ENCODE measurements around the gene TSEN15. TPM values are rescaled to one million over a fixed set of nuclear protein-coding genes. Genes with fewer than 3 reads are reported as not detected.

Gene TSEN15
- total and polyA plus RNA-seq, 2 of the 8 experiments (the other 6 are each of a cell fraction or from before 2014, with no cell fraction given) = 23.4 to 31.4 TPM

DNA sequence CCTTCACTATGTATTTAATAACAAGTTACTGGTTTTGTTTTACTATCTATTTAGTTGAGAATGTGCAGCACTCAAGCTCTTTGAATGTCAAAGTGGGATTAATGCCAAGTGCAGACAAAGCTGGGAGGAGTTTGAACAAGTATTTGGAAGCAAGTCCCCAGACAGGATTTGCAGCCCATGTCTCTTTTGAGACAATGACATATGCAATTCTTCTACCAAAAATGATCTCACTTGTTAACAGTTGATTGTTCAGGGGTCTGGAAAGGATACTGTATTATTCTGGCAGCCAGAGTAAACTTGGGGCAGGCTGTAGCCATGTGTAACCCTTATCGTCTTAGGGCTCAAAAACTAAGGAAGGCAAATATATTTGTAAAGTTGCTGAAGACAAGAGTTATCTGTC is 29.8 kb upstream of the TSEN15 start:
- ChIA-PET CTCF (ENCODE audit: partially characterized antibody) (no interaction called here), POLR2A (ENCODE audit: partially characterized antibody) (no interaction called here)
- Histone ChIP-seq H2BK120ac (replicated peaks; ENCODE audit: low read depth, low read length) (no peak overlapping the region), H2BK12ac (ENCODE audit: low read depth, low read length) (no peak overlapping the region), H2BK5ac (ENCODE audit: low read depth, low read length) (no peak overlapping the region), H3K4me1 (replicated peaks in 1 of 4; ENCODE audit: control insufficient read depth in 3 of 4, insufficient read depth in 4 of 4, low read length in 3 of 4) (peaks cover 0 to 20% (median 7%) of the 10 kb centered on the region in 4 experiments; a peak in 4 of 7 replicates), H3K4me2 (ENCODE audit: insufficient read depth in 1 of 2, low read depth in 2 of 2, low read length in 2 of 2) (no peak overlapping the region), H4K5ac (ENCODE audit: insufficient read length, low read depth, low read length) (no peak overlapping the region), H3K79me2 (ENCODE audit: control insufficient read depth in 1 of 2, insufficient read depth in 2 of 2, low read length in 2 of 2) (no peaks in the 10 kb centered on the region), H3K27me3 (replicated peaks in 1 of 4; ENCODE audit: control insufficient read depth in 3 of 4, extremely low read depth in 1 of 4, insufficient read depth in 3 of 4, low read length in 3 of 4) (peaks cover 0 to 11% (median 5%) of the 10 kb centered on the region in 4 experiments; a peak in 4 of 7 replicates), H3K27ac (ENCODE audit: low read depth, low read length) (no peak overlapping the region), H3K4me3 (ENCODE audit: extremely low read depth in 1 of 4, insufficient read depth in 2 of 4, low read depth in 3 of 4, low read length in 4 of 4) (no peak overlapping the region), H3K23ac (ENCODE audit: insufficient read length) (no peak overlapping the region), H3K4ac (replicated peaks; ENCODE audit: insufficient read length, low read depth, low read length) (no peak overlapping the region), H2AK5ac (ENCODE audit: low read depth, low read length) (no peak overlapping the region), H2BK20ac (ENCODE audit: low read length) (no peak overlapping the region), H4K8ac (ENCODE audit: extremely low read depth, insufficient read depth, low read length) (no peak overlapping the region), H3K9me3 (ENCODE audit: insufficient read depth in 2 of 2, low read depth in 1 of 2, low read length in 1 of 2) (no peaks in the 10 kb centered on the region), H3K56ac (replicated peaks; ENCODE audit: insufficient read length, low read depth, low read length) (no peak overlapping the region), H3K9ac (replicated peaks in 1 of 4; ENCODE audit: extremely low read depth in 1 of 4, low read depth in 3 of 4, low read length in 3 of 4) (no peak overlapping the region), H3K14ac (ENCODE audit: insufficient read length) (no peak overlapping the region), H2BK15ac (ENCODE audit: low read length) (no peak overlapping the region), H3K18ac (ENCODE audit: extremely low read depth, low read length) (no peak overlapping the region), H3K23me2 (ENCODE audit: low read depth, low read length) (no peaks in the 10 kb centered on the region), H3K36me3 (ENCODE audit: control insufficient read depth in 2 of 4, insufficient read depth in 4 of 4, low read length in 3 of 4) (no peaks in the 10 kb centered on the region), H3K79me1 (ENCODE audit: low read depth, low read length) (no peaks in the 10 kb centered on the region), H4K91ac (replicated peaks; ENCODE audit: insufficient read length, low read length) (no peak overlapping the region), H4K20me1 (replicated peaks in 1 of 2; ENCODE audit: control insufficient read depth in 1 of 2, insufficient read depth in 2 of 2, low read length in 2 of 2) (peaks cover 0 to 2% of the 10 kb centered on the region in 2 experiments), H2AFZ (ENCODE audit: low read length) (no peak overlapping the region)
- no peak for FAIRE-seq
- no peak for DNase-seq (ENCODE audit: low read depth in 1 of 2, low spot score in 2 of 2)
- 90% methylated on average over 1 of the region's 1 CpG; no CpG with 5 or more reads in 1 of the 2 experiments for WGBS, 2 experiments (ENCODE audit: extremely low coverage in 1 of 2, insufficient coverage in 1 of 2, insufficient read length in 1 of 2, insufficient replicate concordance in 2 of 2, low coverage in 1 of 2, low lambda C conversion rate in 2 of 2, missing lambda C conversion rate in 1 of 2)
- no peak for TF ChIP-seq GABPA (IDR thresholded peaks at IDR 0.05; ENCODE audit: borderline replicate concordance, insufficient read depth, low read length)
- no peak for TF ChIP-seq JUN (IDR thresholded peaks at IDR 0.05; ENCODE audit: low read depth, low read length)
- TF ChIP-seq, protein P1, sequence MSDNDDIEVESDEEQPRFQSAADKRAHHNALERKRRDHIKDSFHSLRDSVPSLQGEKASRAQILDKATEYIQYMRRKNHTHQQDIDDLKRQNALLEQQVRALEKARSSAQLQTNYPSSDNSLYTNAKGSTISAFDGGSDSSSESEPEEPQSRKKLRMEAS (IDR thresholded peaks at IDR 0.05) = no peak
- no peak for TF ChIP-seq TAF1 (IDR thresholded peaks at IDR 0.05; ENCODE audit: low read depth, low read length)
- no peak for TF ChIP-seq TEAD4 (IDR thresholded peaks at IDR 0.05; ENCODE audit: low read depth, low read length)
- no peak for TF ChIP-seq SIN3A (conservative IDR thresholded peaks at IDR 0.05 in 1 of 2, IDR thresholded peaks at IDR 0.05 in 1 of 2; ENCODE audit: low read depth in 1 of 2, low read length in 2 of 2)
- TF ChIP-seq EGR1 (IDR thresholded peaks at IDR 0.05; ENCODE audit: borderline replicate concordance, low read depth, low read length) = no peak
- no peak for TF ChIP-seq YY1 (IDR thresholded peaks at IDR 0.05; ENCODE audit: low read depth, low read length)
- TF ChIP-seq, protein P2, sequence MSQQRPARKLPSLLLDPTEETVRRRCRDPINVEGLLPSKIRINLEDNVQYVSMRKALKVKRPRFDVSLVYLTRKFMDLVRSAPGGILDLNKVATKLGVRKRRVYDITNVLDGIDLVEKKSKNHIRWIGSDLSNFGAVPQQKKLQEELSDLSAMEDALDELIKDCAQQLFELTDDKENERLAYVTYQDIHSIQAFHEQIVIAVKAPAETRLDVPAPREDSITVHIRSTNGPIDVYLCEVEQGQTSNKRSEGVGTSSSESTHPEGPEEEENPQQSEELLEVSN (IDR thresholded peaks at IDR 0.05) = no peak
- TF ChIP-seq GTF2F1 (IDR thresholded peaks at IDR 0.05; ENCODE audit: borderline replicate concordance, low read depth, low read length) = no peak
- TF ChIP-seq CEBPB (IDR thresholded peaks at IDR 0.05; ENCODE audit: low read depth, low read length) = no peak
- TF ChIP-seq RXRA (IDR thresholded peaks at IDR 0.05; ENCODE audit: insufficient read depth, low read depth, low read length) = no peak
- TF ChIP-seq TCF12 (IDR thresholded peaks at IDR 0.05; ENCODE audit: low read depth, low read length) = no peak
- no peak for TF ChIP-seq POLR2AphosphoS5 (IDR thresholded peaks at IDR 0.05; ENCODE audit: low read depth, low read length)
- no peak for TF ChIP-seq KDM4A (IDR thresholded peaks at IDR 0.05; ENCODE audit: low read depth, low read length, severe bottlenecking)

Data from H1 (cell line).